Body of pancreas (tissue), 4 donors: ENCODE results near the gene LPXN. TPM values are rescaled to one million over a fixed set of nuclear protein-coding genes. Genes with fewer than 3 reads are reported as not detected.

Source experiments
- ATAC-seq: fragments of 150-250 bp; one replicate; pipeline ENCODE4 v1.9.1; 2016
- DNase-seq, 4 donors: peaks; one replicate each; pipeline ENCODE4 v3.0.0-alpha.2; 2019
- H3K27ac ChIP-seq, 4 donors: fragments of 200-600 bp; sonication (generic); 1 replicate in 3 of 4; 2 replicates in 1 of 4; pipeline versions ENCODE4 v1.5.1 to v1.6.1; 2016 to 2019; ENCODE audit warnings: mild to moderate bottlenecking in 1 of 4, mixed read lengths in 1 of 4, moderate library complexity in 1 of 4
- H3K27me3 ChIP-seq, 2 donors: fragments of 200-600 bp; sonication (generic); one replicate each; pipeline ENCODE4 v1.6.0; 2016; ENCODE audit warnings: mild to moderate bottlenecking in 1 of 2
- H3K36me3 ChIP-seq, 2 donors: fragments of 200-600 bp; sonication (generic); replicated peaks in 1 of 2; 2 replicates each; pipeline ENCODE4 v1.5.1; 2016; ENCODE audit warnings: low read depth in 2 of 2; ENCODE audit not compliant: insufficient read depth in 1 of 2
- H3K4me1 ChIP-seq: fragments of 200-600 bp; sonication (generic); one replicate; pipeline ENCODE4 v1.6.0; 2016
- H3K4me3 ChIP-seq, 2 donors: fragments of 200-600 bp; sonication (generic); 1 replicate in 1 of 2; 2 replicates in 1 of 2; pipeline ENCODE4 v1.5.1; 2016 to 2019
- H3K9me3 ChIP-seq, 3 donors: fragments of 200-600 bp; sonication (generic); 1 replicate in 2 of 3; 2 replicates in 1 of 3; pipeline ENCODE4 v1.5.1; 2016
- WGBS, 2 donors: methylation state at CpG; one replicate each; pipeline ENCODE4 v1.1.5; 2017; 5-methylcytosine and 5-hydroxymethylcytosine counted together
- intact Hi-C: fragments of 100-400 bp; cut with DNase I; formaldehyde crosslinking; loops from one replicate; pipeline ENCODE4 v1.15.1; 2023
- total RNA-seq, 2 donors: library from RNA; depleted of rRNA; stranded (reverse); fragments of >200 nt; gene quantifications; one replicate each; pipeline ENCODE4 v1.1.0, GENCODE V29; 2016
- TF ChIP-seq, protein P1 (sequence below), 7 experiments: fragments of 450-650 bp in 4 of 7; fragments of 200-600 bp in 3 of 7; sonication (generic) in 3 of 7; IDR thresholded peaks; one replicate each; pipeline ENCODE4 v1.5.1; 2016 to 2019; ENCODE audit warnings: antibody characterized with exemption in 7 of 7

The LPXN gene
- total RNA-seq, 2 donors from 2014 or later: 5.7 to 6.3 TPM

GRCh38 chr11:58485961-58486360 is 89.7 kb downstream of the LPXN start:
- WGBS, 2 donors: 88 to 90% methylated on average over 1 of the region's 1 CpG
- no peaks in the 10 kb centered on the region for H3K9me3 ChIP-seq
- no peak overlapping the region for H3K27ac ChIP-seq
- H3K4me3 ChIP-seq: no peak overlapping the region
- DNase-seq (no peak), ATAC-seq (no peak)
- no peaks in the 10 kb centered on the region for H3K27me3 ChIP-seq
- no peaks in the 10 kb centered on the region for H3K4me1 ChIP-seq
- intact Hi-C loops: no loop called here
- H3K36me3 ChIP-seq: no peaks in the 10 kb centered on the region
- TF ChIP-seq, protein P1, sequence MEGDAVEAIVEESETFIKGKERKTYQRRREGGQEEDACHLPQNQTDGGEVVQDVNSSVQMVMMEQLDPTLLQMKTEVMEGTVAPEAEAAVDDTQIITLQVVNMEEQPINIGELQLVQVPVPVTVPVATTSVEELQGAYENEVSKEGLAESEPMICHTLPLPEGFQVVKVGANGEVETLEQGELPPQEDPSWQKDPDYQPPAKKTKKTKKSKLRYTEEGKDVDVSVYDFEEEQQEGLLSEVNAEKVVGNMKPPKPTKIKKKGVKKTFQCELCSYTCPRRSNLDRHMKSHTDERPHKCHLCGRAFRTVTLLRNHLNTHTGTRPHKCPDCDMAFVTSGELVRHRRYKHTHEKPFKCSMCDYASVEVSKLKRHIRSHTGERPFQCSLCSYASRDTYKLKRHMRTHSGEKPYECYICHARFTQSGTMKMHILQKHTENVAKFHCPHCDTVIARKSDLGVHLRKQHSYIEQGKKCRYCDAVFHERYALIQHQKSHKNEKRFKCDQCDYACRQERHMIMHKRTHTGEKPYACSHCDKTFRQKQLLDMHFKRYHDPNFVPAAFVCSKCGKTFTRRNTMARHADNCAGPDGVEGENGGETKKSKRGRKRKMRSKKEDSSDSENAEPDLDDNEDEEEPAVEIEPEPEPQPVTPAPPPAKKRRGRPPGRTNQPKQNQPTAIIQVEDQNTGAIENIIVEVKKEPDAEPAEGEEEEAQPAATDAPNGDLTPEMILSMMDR (IDR thresholded peaks at IDR 0.05): no peak

Other genes with a start within 250 kb of the LPXN start
- not detected for gene OR5B17, start 216.8 kb downstream of the LPXN start, total RNA-seq
- gene OR5B3, start 169.0 kb downstream of the LPXN start, total RNA-seq: not detected
- not detected for gene OR5B2, start 147.7 kb downstream of the LPXN start, total RNA-seq
- not detected for gene OR5B12, start 133.6 kb downstream of the LPXN start, total RNA-seq
- not detected for gene OR5B21, start 67.8 kb downstream of the LPXN start, total RNA-seq
- gene ZFP91, start 3.2 kb upstream of the LPXN start, total RNA-seq: 10 to 100 TPM; 25.4 to 25.7 TPM
- gene CNTF, start 46.8 kb upstream of the LPXN start, total RNA-seq: 1 to 10 TPM in 1 of 2 donors, under 1 TPM in 1; 0.66 to 1.3 TPM
- gene GLYAT, start 156.1 kb upstream of the LPXN start, total RNA-seq: under 1 TPM in 1 of 2 donors, not detected in 1; 0.99 TPM